ENCODE measurements around the gene E2F4.

The E2F4 gene

DNA sequence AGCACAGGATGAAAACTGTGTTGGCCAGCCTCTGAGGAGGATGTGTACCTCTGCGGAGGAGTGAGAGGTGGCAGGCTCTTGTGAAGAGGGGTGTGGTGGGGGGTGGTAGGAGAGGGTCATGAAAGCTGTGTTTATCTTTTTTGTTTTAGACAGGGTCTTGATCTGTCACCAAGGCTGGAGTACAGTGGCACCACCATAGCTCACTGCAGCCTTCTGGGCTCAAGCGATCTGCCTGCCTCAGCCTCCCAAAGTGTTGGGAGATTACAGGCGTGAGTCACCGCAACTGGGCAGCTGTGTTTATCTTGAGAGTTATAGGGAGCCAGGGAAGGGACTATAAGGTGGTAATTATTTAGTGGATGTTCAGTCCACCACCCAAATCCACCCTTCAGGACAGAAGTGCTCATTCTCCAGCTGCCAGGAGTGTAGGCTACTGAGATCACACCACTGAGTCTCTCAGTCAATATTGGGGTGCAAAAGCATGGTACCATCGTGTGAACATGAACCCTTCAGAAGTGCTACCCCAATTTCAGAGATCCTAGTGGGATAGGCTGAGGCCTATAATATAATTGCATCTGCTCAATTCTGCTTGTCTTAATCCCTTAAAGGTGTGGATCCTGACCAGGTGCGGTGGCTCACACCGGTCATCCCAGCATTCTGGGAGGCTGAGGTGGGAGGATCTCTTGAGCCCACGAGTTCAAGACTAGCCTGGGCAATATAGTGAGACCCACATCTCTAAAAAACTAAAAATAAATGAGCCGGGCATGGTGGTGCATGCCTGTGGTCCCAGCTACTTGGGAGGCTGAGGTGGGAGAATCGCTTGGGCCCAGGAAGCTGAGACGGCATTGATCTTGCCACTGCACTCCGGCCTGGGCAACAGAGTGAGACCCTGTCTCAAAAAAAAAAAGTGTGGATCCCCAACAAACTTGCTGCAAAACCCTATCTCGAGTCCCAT is 1.2 kb upstream of the E2F4 start:
- Histone ChIP-seq H3K4ac (ENCODE audit: low read depth, low read length) (no peak overlapping the region), H4K8ac (ENCODE audit: low read depth, low read length) (no peak overlapping the region), H3K36me3 (ENCODE audit: control insufficient read depth, insufficient read depth, low read length) (peaks cover 10% of the 10 kb centered on the region), H3K27me3 (ENCODE audit: insufficient read depth, low read length, poor library complexity) (no peaks in the 10 kb centered on the region), H3K79me2 (ENCODE audit: control insufficient read depth, insufficient read depth, low read length) (peaks cover 24% of the 10 kb centered on the region), H2AK5ac (ENCODE audit: low read length) (no peak overlapping the region), H3K9ac (ENCODE audit: low read length) (no peak overlapping the region), H3K4me1 (ENCODE audit: control insufficient read depth, low read depth, low read length) (peaks cover 3% of the 10 kb centered on the region), H2BK15ac (replicated peaks; ENCODE audit: low read depth) (no peak overlapping the region), H3K27ac (ENCODE audit: low read depth, low read length) (no peak overlapping the region), H3K23ac (ENCODE audit: low read length) (no peak overlapping the region), H3K4me3 (ENCODE audit: low read length) (no peak overlapping the region), H3K79me1 (ENCODE audit: low read length) (peaks cover 16% of the 10 kb centered on the region), H3K56ac (ENCODE audit: low read length) (peak overlapping the region; percentile 60), H3K18ac (ENCODE audit: low read length) (no peak overlapping the region), H4K5ac (ENCODE audit: low read length) (no peak overlapping the region), H2BK120ac (ENCODE audit: low read depth, low read length) (no peak overlapping the region), H3K4me2 (ENCODE audit: low read length) (no peak overlapping the region), H2BK5ac (ENCODE audit: low read length) (no peak overlapping the region)
- no CpG with 5 or more reads among the region's 13 CpGs for WGBS (ENCODE audit: extremely low coverage, insufficient coverage, low lambda C conversion rate)
- no peak for DNase-seq

DNA sequence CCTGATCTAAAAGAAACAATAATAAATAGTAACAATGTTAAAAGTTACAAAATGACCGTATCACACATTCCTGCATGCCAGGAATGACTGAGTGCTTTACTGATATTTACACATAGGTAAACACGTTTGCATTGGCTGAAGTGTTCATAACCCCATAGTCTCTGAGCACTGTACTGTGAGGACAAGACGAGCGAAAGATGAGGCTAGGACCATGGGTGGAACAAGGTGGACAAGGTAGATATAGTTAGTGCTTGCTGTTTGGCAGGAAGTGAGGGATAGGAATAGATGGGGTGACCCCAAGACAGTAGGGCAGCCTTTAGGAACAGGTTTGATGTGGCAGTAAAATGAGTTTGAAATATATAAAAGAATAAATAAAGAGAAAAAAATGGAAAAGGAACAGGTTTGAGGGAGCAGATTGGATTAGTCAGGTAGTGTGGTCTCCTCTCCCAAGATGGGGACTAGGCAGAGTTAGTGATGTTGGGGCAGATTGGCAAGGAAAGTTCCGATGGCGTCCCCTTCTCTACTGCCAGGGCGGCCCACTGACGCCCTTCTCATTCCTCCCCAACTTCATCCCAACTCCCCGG is 452 bp upstream of the E2F4 start:
- H3K36me3 ChIP-seq (ENCODE audit: control insufficient read depth, insufficient read depth, low read length): peaks cover 17% of the 10 kb centered on the region
- H2BK5ac ChIP-seq (ENCODE audit: low read length): no peak overlapping the region
- H2BK15ac ChIP-seq (replicated peaks; ENCODE audit: low read depth): no peak overlapping the region
- no peak overlapping the region for H4K8ac ChIP-seq (ENCODE audit: low read depth, low read length)
- no peak for DNase-seq
- H4K5ac ChIP-seq (ENCODE audit: low read length): peak overlapping the region; percentile 21
- peaks cover 16% of the 10 kb centered on the region for H3K79me1 ChIP-seq (ENCODE audit: low read length)
- H3K4me1 ChIP-seq (ENCODE audit: control insufficient read depth, low read depth, low read length): peaks cover 3% of the 10 kb centered on the region
- H3K4me3 ChIP-seq (ENCODE audit: low read length): no peak overlapping the region
- H3K4me2 ChIP-seq (ENCODE audit: low read length): peak overlapping the region; percentile 21
- peak overlapping the region; percentile 11 for H2AK5ac ChIP-seq (ENCODE audit: low read length)
- no peaks in the 10 kb centered on the region for H3K27me3 ChIP-seq (ENCODE audit: insufficient read depth, low read length, poor library complexity)
- H3K79me2 ChIP-seq (ENCODE audit: control insufficient read depth, insufficient read depth, low read length): peaks cover 24% of the 10 kb centered on the region
- H3K4ac ChIP-seq (ENCODE audit: low read depth, low read length): no peak overlapping the region
- no peak overlapping the region for H3K18ac ChIP-seq (ENCODE audit: low read length)
- H3K27ac ChIP-seq (ENCODE audit: low read depth, low read length): no peak overlapping the region
- H3K56ac ChIP-seq (ENCODE audit: low read length): peak overlapping the region; percentile 73
- no peak overlapping the region for H3K23ac ChIP-seq (ENCODE audit: low read length)
- H2BK120ac ChIP-seq (ENCODE audit: low read depth, low read length): no peak overlapping the region
- no CpG with 5 or more reads among the region's 9 CpGs for WGBS (ENCODE audit: extremely low coverage, insufficient coverage, low lambda C conversion rate)
- peak overlapping the region; percentile 28 for H3K9ac ChIP-seq (ENCODE audit: low read length)

DNA sequence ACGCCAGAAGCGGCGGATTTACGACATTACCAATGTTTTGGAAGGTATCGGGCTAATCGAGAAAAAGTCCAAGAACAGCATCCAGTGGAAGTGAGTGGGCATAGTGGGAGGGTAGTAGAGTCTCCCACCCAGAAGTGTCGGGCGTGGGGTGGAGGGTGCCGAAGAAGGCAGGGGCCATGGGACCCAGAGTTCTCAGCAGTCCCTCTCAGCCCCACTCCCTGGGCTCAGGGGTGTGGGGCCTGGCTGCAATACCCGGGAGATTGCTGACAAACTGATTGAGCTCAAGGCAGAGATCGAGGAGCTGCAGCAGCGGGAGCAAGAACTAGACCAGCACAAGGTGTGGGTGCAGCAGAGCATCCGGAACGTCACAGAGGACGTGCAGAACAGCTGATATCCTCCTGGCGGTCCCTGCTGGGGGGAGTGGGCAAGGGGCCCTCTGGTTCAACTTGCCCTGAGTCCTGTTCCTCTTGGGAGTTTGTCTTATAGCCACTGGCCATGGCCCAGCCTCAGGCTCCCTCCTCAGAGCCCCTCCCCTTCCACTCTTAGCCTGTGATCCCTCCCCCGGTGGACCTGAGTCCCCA is 916 bp downstream of the E2F4 start:
- Histone ChIP-seq H2BK5ac (ENCODE audit: low read length) (no peak overlapping the region), H3K79me1 (ENCODE audit: low read length) (peaks cover 16% of the 10 kb centered on the region), H2AK5ac (ENCODE audit: low read length) (peak overlapping the region; percentile 27), H3K4ac (ENCODE audit: low read depth, low read length) (peak overlapping the region; percentile 56), H3K4me1 (ENCODE audit: control insufficient read depth, low read depth, low read length) (peaks cover 3% of the 10 kb centered on the region), H3K4me3 (ENCODE audit: low read length) (peak overlapping the region; percentile 92), H4K5ac (ENCODE audit: low read length) (no peak overlapping the region), H3K23ac (ENCODE audit: low read length) (peak overlapping the region; percentile 30), H2BK15ac (replicated peaks; ENCODE audit: low read depth) (no peak overlapping the region), H4K8ac (ENCODE audit: low read depth, low read length) (no peak overlapping the region), H3K27me3 (ENCODE audit: insufficient read depth, low read length, poor library complexity) (no peaks in the 10 kb centered on the region), H3K36me3 (ENCODE audit: control insufficient read depth, insufficient read depth, low read length) (peaks cover 25% of the 10 kb centered on the region), H3K4me2 (ENCODE audit: low read length) (peak overlapping the region; percentile 92), H3K9ac (ENCODE audit: low read length) (peak overlapping the region; percentile 91), H2BK120ac (ENCODE audit: low read depth, low read length) (no peak overlapping the region), H3K27ac (ENCODE audit: low read depth, low read length) (no peak overlapping the region), H3K18ac (ENCODE audit: low read length) (no peak overlapping the region), H3K79me2 (ENCODE audit: control insufficient read depth, insufficient read depth, low read length) (peaks cover 24% of the 10 kb centered on the region), H3K56ac (ENCODE audit: low read length) (peak overlapping the region; percentile 94)
- no CpG with 5 or more reads among the region's 17 CpGs for WGBS (ENCODE audit: extremely low coverage, insufficient coverage, low lambda C conversion rate)
- DNase-seq: no peak

DNA sequence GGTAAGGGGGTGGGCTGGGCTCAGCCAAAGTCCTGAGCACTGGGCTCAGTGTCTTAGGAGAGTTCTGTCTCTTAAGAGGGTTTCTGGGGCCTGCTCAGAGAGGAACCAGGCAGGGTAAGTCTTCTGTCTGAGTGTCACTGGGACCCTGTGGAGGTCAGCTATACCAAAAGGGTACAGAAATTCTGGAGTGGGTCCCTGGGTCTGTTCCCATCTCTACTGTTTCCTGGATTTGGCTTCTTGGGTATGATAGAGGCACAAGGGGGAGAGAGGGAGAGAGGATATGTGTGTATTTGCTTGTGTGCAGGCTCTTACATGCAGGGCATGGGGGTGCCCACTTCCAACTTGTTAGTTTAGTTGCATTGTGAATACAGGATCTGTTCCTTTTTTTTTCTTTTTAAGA is 1.6 kb downstream of the E2F4 start:
- no peak overlapping the region for H3K4me2 ChIP-seq (ENCODE audit: low read length)
- H3K4me1 ChIP-seq (ENCODE audit: control insufficient read depth, low read depth, low read length): peaks cover 3% of the 10 kb centered on the region
- H2AK5ac ChIP-seq (ENCODE audit: low read length): no peak overlapping the region
- H3K9ac ChIP-seq (ENCODE audit: low read length): peak overlapping the region; percentile 91
- no peak overlapping the region for H4K5ac ChIP-seq (ENCODE audit: low read length)
- H3K23ac ChIP-seq (ENCODE audit: low read length): no peak overlapping the region
- no peaks in the 10 kb centered on the region for H3K27me3 ChIP-seq (ENCODE audit: insufficient read depth, low read length, poor library complexity)
- H2BK15ac ChIP-seq (replicated peaks; ENCODE audit: low read depth): no peak overlapping the region
- DNase-seq: no peak
- H3K18ac ChIP-seq (ENCODE audit: low read length): no peak overlapping the region
- peaks cover 16% of the 10 kb centered on the region for H3K79me1 ChIP-seq (ENCODE audit: low read length)
- H3K36me3 ChIP-seq (ENCODE audit: control insufficient read depth, insufficient read depth, low read length): peaks cover 27% of the 10 kb centered on the region
- H3K4me3 ChIP-seq (ENCODE audit: low read length): no peak overlapping the region
- no peak overlapping the region for H3K56ac ChIP-seq (ENCODE audit: low read length)
- H4K8ac ChIP-seq (ENCODE audit: low read depth, low read length): no peak overlapping the region
- H2BK5ac ChIP-seq (ENCODE audit: low read length): no peak overlapping the region
- peaks cover 24% of the 10 kb centered on the region for H3K79me2 ChIP-seq (ENCODE audit: control insufficient read depth, insufficient read depth, low read length)
- no peak overlapping the region for H3K27ac ChIP-seq (ENCODE audit: low read depth, low read length)
- H3K4ac ChIP-seq (ENCODE audit: low read depth, low read length): no peak overlapping the region
- no peak overlapping the region for H2BK120ac ChIP-seq (ENCODE audit: low read depth, low read length)

DNA sequence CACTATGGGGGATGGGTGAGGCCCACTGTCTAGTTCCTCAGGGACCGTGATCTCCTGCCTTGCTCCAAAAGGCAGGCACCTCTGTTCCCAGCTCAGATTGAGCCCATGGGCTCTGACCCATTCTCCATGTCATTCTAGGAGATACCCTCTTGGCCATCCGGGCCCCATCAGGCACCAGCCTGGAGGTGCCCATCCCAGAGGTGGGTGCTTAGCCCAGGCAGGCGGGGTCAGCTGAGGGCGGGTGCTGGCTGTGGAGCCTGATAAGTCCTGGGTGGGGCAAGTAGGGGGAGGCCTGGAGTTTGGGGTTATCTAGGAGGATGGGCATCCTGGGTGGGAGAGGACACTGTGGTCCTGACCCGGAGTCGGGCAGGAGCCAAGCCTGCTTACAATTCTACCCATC is 2.3 kb downstream of the E2F4 start:
- H3K27me3 ChIP-seq (ENCODE audit: insufficient read depth, low read length, poor library complexity): no peaks in the 10 kb centered on the region
- H3K27ac ChIP-seq (ENCODE audit: low read depth, low read length): no peak overlapping the region
- no peak overlapping the region for H2BK120ac ChIP-seq (ENCODE audit: low read depth, low read length)
- H3K36me3 ChIP-seq (ENCODE audit: control insufficient read depth, insufficient read depth, low read length): peaks cover 27% of the 10 kb centered on the region
- peaks cover 16% of the 10 kb centered on the region for H3K79me1 ChIP-seq (ENCODE audit: low read length)
- H3K23ac ChIP-seq (ENCODE audit: low read length): no peak overlapping the region
- H3K4me1 ChIP-seq (ENCODE audit: control insufficient read depth, low read depth, low read length): peaks cover 3% of the 10 kb centered on the region
- no peak overlapping the region for H3K4me2 ChIP-seq (ENCODE audit: low read length)
- H4K5ac ChIP-seq (ENCODE audit: low read length): no peak overlapping the region
- no peak overlapping the region for H4K8ac ChIP-seq (ENCODE audit: low read depth, low read length)
- no peak overlapping the region for H3K18ac ChIP-seq (ENCODE audit: low read length)
- no peak overlapping the region for H2BK15ac ChIP-seq (replicated peaks; ENCODE audit: low read depth)
- H2AK5ac ChIP-seq (ENCODE audit: low read length): no peak overlapping the region
- no peak overlapping the region for H2BK5ac ChIP-seq (ENCODE audit: low read length)
- no CpG with 5 or more reads among the region's 6 CpGs for WGBS (ENCODE audit: extremely low coverage, insufficient coverage, low lambda C conversion rate)
- peaks cover 24% of the 10 kb centered on the region for H3K79me2 ChIP-seq (ENCODE audit: control insufficient read depth, insufficient read depth, low read length)
- DNase-seq: no peak
- H3K56ac ChIP-seq (ENCODE audit: low read length): no peak overlapping the region
- H3K4ac ChIP-seq (ENCODE audit: low read depth, low read length): no peak overlapping the region
- H3K9ac ChIP-seq (ENCODE audit: low read length): no peak overlapping the region
- no peak overlapping the region for H3K4me3 ChIP-seq (ENCODE audit: low read length)

Data from mesendoderm (in vitro differentiated cells).